Breast epithelium (tissue), 3 donors: ENCODE measurements around the gene CDON.

ENCODE experiments used
- POLR2A ChIP-seq: fragments of 450-650 bp; IDR thresholded peaks from one replicate; pipeline ENCODE4 v1.6.1; 2016; ENCODE audit warnings: antibody characterized with exemption, mild to moderate bottlenecking, moderate library complexity
- TF ChIP-seq, protein P1 (sequence below), 3 donors: fragments of 450-650 bp; IDR thresholded peaks; one replicate each; pipeline ENCODE4 v1.5.1; 2016 to 2017; ENCODE audit warnings: antibody characterized with exemption in 3 of 3, mild to moderate bottlenecking in 3 of 3, moderate library complexity in 3 of 3

- TF ChIP-seq, protein P1, sequence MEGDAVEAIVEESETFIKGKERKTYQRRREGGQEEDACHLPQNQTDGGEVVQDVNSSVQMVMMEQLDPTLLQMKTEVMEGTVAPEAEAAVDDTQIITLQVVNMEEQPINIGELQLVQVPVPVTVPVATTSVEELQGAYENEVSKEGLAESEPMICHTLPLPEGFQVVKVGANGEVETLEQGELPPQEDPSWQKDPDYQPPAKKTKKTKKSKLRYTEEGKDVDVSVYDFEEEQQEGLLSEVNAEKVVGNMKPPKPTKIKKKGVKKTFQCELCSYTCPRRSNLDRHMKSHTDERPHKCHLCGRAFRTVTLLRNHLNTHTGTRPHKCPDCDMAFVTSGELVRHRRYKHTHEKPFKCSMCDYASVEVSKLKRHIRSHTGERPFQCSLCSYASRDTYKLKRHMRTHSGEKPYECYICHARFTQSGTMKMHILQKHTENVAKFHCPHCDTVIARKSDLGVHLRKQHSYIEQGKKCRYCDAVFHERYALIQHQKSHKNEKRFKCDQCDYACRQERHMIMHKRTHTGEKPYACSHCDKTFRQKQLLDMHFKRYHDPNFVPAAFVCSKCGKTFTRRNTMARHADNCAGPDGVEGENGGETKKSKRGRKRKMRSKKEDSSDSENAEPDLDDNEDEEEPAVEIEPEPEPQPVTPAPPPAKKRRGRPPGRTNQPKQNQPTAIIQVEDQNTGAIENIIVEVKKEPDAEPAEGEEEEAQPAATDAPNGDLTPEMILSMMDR (IDR thresholded peaks at IDR 0.05) = no peak
- no peak for TF ChIP-seq POLR2A
Measured at GRCh38 chr11:125960771-125961170, 101.9 kb downstream of the CDON start.
